ENCODE data around the gene ANXA2R. TPM values are rescaled to one million over a fixed set of nuclear protein-coding genes. Genes with fewer than 3 reads are reported as not detected.
"Not testable (repeated sequence)": the region's sequence is repeated elsewhere in the genome, so short reads cannot be mapped to it uniquely, and the experiment has no call there.

ANXA2R gene
- total and polyA plus RNA-seq, 10 donors = 10.0 to 44.5 (median 17.0) TPM

DNA sequence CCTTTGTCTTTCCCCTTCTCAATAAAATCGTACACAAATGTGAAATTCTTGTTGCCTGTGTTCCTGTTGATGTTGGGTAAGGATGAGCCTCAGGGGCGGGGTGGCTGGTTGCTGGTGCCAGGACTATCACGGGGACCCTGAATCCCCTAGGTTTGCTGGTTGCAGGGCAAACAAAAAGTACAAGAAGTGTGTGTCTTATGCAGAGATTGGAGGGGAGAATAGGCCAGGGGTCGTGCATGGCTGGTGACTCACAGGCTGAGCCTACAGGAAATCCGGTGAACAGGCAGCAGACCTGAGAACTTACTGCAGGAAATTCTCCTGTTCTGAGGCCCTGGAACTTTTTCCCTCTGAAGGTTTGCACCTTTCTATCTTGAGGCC, 5.5 kb downstream of the ANXA2R start:
- intact Hi-C loops (cut with DNase I; ENCODE audit: low total_unique reads) = no loop called here
- peak overlapping the region in 7 of 8 donors; percentile 15 to 72 (median 64) for H3K27ac ChIP-seq
- no peaks in the 10 kb centered on the region for H3K36me3 ChIP-seq
- no peak for DNase-seq
- no peak for TF ChIP-seq CTCF (IDR thresholded peaks at IDR 0.05 in 8 of 11, conservative IDR thresholded peaks at IDR 0.05 in 3 of 11)
- peak in 1 of 3 donors; percentile 28 for TF ChIP-seq POLR2AphosphoS5 (IDR thresholded peaks at IDR 0.05)
- H3K4me1 ChIP-seq = peaks cover 0 to 70% (median 52%) of the 10 kb centered on the region in 6 donors
- no peaks in the 10 kb centered on the region for H3K27me3 ChIP-seq (replicated peaks in 1 of 7)
- WGBS, 5 donors = 33 to 43% (median 41%) methylated on average over 5 of the region's 5 CpGs
- peak overlapping the region in 2 of 8 donors; percentile 9 to 45 for H3K4me3 ChIP-seq
- H3K9me3 ChIP-seq = no peaks in the 10 kb centered on the region

- H3K36me3 ChIP-seq = no peaks in the 10 kb centered on the region
- peak overlapping the region; percentile 15 to 72 (median 62) for H3K27ac ChIP-seq
- H3K27me3 ChIP-seq (replicated peaks in 1 of 7) = no peaks in the 10 kb centered on the region
- peaks cover 0 to 70% (median 50%) of the 10 kb centered on the region in 6 donors for H3K4me1 ChIP-seq
- TF ChIP-seq POLR2A (IDR thresholded peaks at IDR 0.05) (no peak), POLR2AphosphoS5 (IDR thresholded peaks at IDR 0.05) (peak in 1 of 3 donors; percentile 41)
- WGBS, 5 donors = 70 to 85% (median 78%) methylated on average over 31 to 41 of the region's 41 CpGs
- H3K9me3 ChIP-seq = no peaks in the 10 kb centered on the region
- H3K4me3 ChIP-seq = peak overlapping the region in 2 of 8 donors; percentile 9 to 45
- no peak for DNase-seq
- intact Hi-C loops (cut with DNase I; ENCODE audit: low total_unique reads) = no loop called here
These were observed 6.1 kb downstream of the ANXA2R start for GRCh38 chr5:43033841-43034590.

DNA sequence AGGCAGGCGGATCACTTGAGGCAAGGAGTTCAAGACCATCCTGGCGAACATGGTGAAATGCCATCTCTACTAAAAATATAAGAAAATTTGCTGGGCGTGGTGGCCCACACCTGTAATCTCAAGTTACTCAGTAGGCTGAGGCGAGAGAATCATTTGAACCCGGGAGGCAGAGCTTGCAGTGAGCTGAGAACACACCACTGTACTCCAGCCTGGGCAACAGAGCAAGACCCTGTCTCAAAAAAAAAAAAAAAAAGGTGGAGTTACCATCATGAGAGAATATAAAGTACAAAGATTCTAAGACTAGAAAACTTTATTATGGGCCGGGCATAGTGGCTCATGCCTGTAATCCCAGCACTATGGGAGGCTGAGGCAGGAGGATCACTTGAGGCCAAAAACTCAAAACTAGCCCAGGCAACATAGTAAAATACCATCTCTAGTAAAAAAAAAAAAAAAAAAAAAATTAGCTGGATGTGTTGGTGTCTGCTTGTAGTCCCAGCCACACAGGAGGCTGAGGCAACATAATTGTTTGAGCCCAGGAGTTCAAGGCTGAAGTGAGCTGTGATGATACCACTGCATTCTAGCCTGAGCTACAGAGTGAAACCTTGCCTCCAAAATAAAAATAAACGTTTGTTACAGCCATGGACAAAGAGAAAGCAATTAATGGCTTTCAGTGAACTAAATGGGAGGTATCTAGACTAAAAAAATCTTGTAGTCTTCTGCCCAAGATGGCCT, 12.9 kb downstream of the ANXA2R start:
- Histone ChIP-seq H3K9me3 (no peaks in the 10 kb centered on the region), H3K27ac (no peak overlapping the region), H3K27me3 (replicated peaks in 1 of 7) (no peaks in the 10 kb centered on the region), H3K4me1 (peaks cover 0 to 16% (median 0%) of the 10 kb centered on the region in 6 donors), H3K4me3 (no peak overlapping the region), H3K36me3 (no peaks in the 10 kb centered on the region)
- intact Hi-C loops (cut with DNase I; ENCODE audit: low total_unique reads) = no loop called here
- 78 to 94% (median 87%) methylated on average over 7 of the region's 7 CpGs for WGBS, 5 donors
- TF ChIP-seq POLR2AphosphoS5 (IDR thresholded peaks at IDR 0.05) (no peak), CTCF (IDR thresholded peaks at IDR 0.05 in 8 of 11, conservative IDR thresholded peaks at IDR 0.05 in 3 of 11) (no peak)
- no peak for DNase-seq

- H3K27me3 ChIP-seq (replicated peaks in 1 of 7); intact Hi-C loops (cut with DNase I; ENCODE audit: low total_unique reads); H3K27ac ChIP-seq; H3K36me3 ChIP-seq; DNase-seq; H3K9me3 ChIP-seq; H3K4me3 ChIP-seq: not testable (repeated sequence)
- H3K4me1 ChIP-seq = peaks cover 6 to 29% (median 10%) of the 10 kb centered on the region in 6 donors
- 85 to 93% (median 90%) methylated on average over 23 to 25 of the region's 25 CpGs for WGBS, 5 donors
These were observed 14.8 kb downstream of the ANXA2R start for GRCh38 chr5:43025184-43025950.

All from spleen (tissue), 11 donors.